Activated B cell treated with CpG ODN at 0.5 μM for 24 hours (primary cell): ENCODE results near the gene WIPF2. TPM values are rescaled to one million over a fixed set of nuclear protein-coding genes. Genes with fewer than 3 reads are reported as not detected.

Source experiments
- ATAC-seq: fragments of 200-7000 bp; cut with Tn5 transposase; one replicate; pipeline ENCODE4 v1.10.0; 2021; ENCODE audit warnings: low read depth, mild to moderate bottlenecking, moderate library complexity
- CTCF ChIA-PET: fragments of 350-600 bp; sonication (Branson Sonifier 250); formaldehyde crosslinking; loops from one replicate; lab custom pipeline; 2021; ENCODE audit warnings: antibody characterized with exemption; lab: Charles Lee
- POLR2A ChIA-PET: fragments of 350-600 bp; sonication (Branson Sonifier 250); formaldehyde crosslinking; loops from one replicate; lab custom pipeline; 2021; ENCODE audit warnings: antibody characterized with exemption; lab: Charles Lee
- DNase-seq: peaks from one replicate; pipeline ENCODE4 v3.0.0; 2022
- H3K27ac Mint-ChIP-seq: one replicate; pipeline ENCODE4 v1.8.0; 2020; ENCODE audit warnings: mixed read lengths
- H3K27me3 Mint-ChIP-seq: one replicate; pipeline ENCODE4 v1.8.0; 2021; ENCODE audit warnings: mixed read lengths
- H3K36me3 Mint-ChIP-seq: one replicate; pipeline ENCODE4 v1.8.0; 2021; ENCODE audit warnings: low read depth, mixed read lengths
- H3K4me1 Mint-ChIP-seq: one replicate; pipeline ENCODE4 v1.8.0; 2021; ENCODE audit warnings: mixed read lengths
- H3K4me3 Mint-ChIP-seq: one replicate; pipeline ENCODE4 v1.8.0; 2020; ENCODE audit warnings: mild to moderate bottlenecking, mixed read lengths
- H3K9me3 Mint-ChIP-seq: one replicate; pipeline ENCODE4 v1.8.0; 2020; ENCODE audit warnings: mixed read lengths
- CTCF ChIP-seq: fragments of 200-600 bp; IDR thresholded peaks from one replicate; pipeline ENCODE4 v1.8.0; 2022; ENCODE audit warnings: antibody characterized with exemption, mild to moderate bottlenecking
- intact Hi-C: fragments of 100-400 bp; cut with micrococcal nuclease; formaldehyde crosslinking; loops from one replicate; pipeline ENCODE4 v1.15.1; 2024
- total RNA-seq: library from RNA; stranded (reverse); gene quantifications from 2 replicates; pipeline ENCODE4 v1.2.3, GENCODE V29; 2022

The WIPF2 gene
- total RNA-seq, 1 donor from 2014 or later = 32.9 TPM

GRCh38 chr17:40321961-40322357 is 102.9 kb downstream of the WIPF2 start:
- POLR2A ChIA-PET = interaction anchor here (1.1 to 7.4 kb wide), 11 partner anchors 9 to 1367 kb away, joined by 3 to 154 read pairs (median 8); partner anchors contain the start of genes CCR7, EIF1 and RARA
- intact Hi-C loops = loop anchor here (1.0 to 10.0 kb wide), 7 partner anchors 8 to 1354 kb away; no protein-coding TSS in a partner anchor
- no peak for ATAC-seq
- H3K9me3 Mint-ChIP-seq = no peaks in the 10 kb centered on the region
- peak overlapping the region; percentile 98 for H3K27ac Mint-ChIP-seq
- H3K36me3 Mint-ChIP-seq = peaks cover 18% of the 10 kb centered on the region
- DNase-seq = no peak
- H3K4me1 Mint-ChIP-seq = peaks cover 92% of the 10 kb centered on the region
- no peak for TF ChIP-seq CTCF
- no peaks in the 10 kb centered on the region for H3K27me3 Mint-ChIP-seq
- CTCF ChIA-PET = interaction anchor here (1.3 kb wide), 1 partner anchor 19 kb away, joined by 3 read pairs; no protein-coding TSS in a partner anchor
- peak overlapping the region; percentile 93 for H3K4me3 Mint-ChIP-seq

- CTCF ChIA-PET = interaction anchor here (0.8 to 1.6 kb wide), 4 partner anchors 18 to 35 kb away, joined by 3 to 4 read pairs (median 3); no protein-coding TSS in a partner anchor
- intact Hi-C loops = loop anchor here (1.0 to 10.0 kb wide), 8 partner anchors 8 to 1354 kb away; no protein-coding TSS in a partner anchor
- Mint-ChIP-seq H3K4me3 (peak overlapping the region; percentile 93), H3K9me3 (no peaks in the 10 kb centered on the region), H3K4me1 (peaks cover 92% of the 10 kb centered on the region), H3K27me3 (no peaks in the 10 kb centered on the region), H3K27ac (peak overlapping the region; percentile 98), H3K36me3 (peaks cover 18% of the 10 kb centered on the region)
- ATAC-seq (peak; percentile 49), DNase-seq (peak; percentile 83)
- POLR2A ChIA-PET = interaction anchor here (0.7 to 7.4 kb wide), 15 partner anchors 9 to 1965 kb away, joined by 3 to 154 read pairs (median 5); partner anchors contain the start of genes CCR7, EIF1 and RARA
- no peak for TF ChIP-seq CTCF
These were observed 103.5 kb downstream of the WIPF2 start for GRCh38 chr17:40322358-40323315.

- ChIA-PET POLR2A (interaction anchor here (0.7 to 7.4 kb wide), 24 partner anchors 8 to 1964 kb away, joined by 3 to 154 read pairs (median 4); partner anchors contain the start of genes CCR7, EIF1, NR1D1 and RARA), CTCF (interaction anchor here (0.6 to 5.4 kb wide), 5 partner anchors 12 to 34 kb away, joined by 3 to 53 read pairs (median 4); no protein-coding TSS in a partner anchor)
- peak; percentile 40 for ATAC-seq
- intact Hi-C loops = loop anchor here (1.0 to 10.0 kb wide), 6 partner anchors 21 to 1343 kb away; no protein-coding TSS in a partner anchor
- no peak for TF ChIP-seq CTCF
- DNase-seq = peak; percentile 72
- Mint-ChIP-seq H3K9me3 (no peaks in the 10 kb centered on the region), H3K4me3 (peak overlapping the region; percentile 93), H3K4me1 (peaks cover 98% of the 10 kb centered on the region), H3K36me3 (peaks cover 16% of the 10 kb centered on the region), H3K27me3 (no peaks in the 10 kb centered on the region), H3K27ac (peak overlapping the region; percentile 98)
These were observed 104.6 kb downstream of the WIPF2 start for GRCh38 chr17:40323391-40324381.

- Mint-ChIP-seq H3K27me3 (no peaks in the 10 kb centered on the region), H3K4me3 (peak overlapping the region; percentile 93), H3K9me3 (no peaks in the 10 kb centered on the region), H3K36me3 (peaks cover 12% of the 10 kb centered on the region), H3K27ac (peak overlapping the region; percentile 98), H3K4me1 (peaks cover 97% of the 10 kb centered on the region)
- ChIA-PET POLR2A (interaction anchor here (0.5 to 7.4 kb wide), 19 partner anchors 9 to 1363 kb away, joined by 3 to 154 read pairs (median 4); partner anchors contain the start of genes CASC3, CCR7, EIF1 and RARA), CTCF (interaction anchor here (0.9 to 5.4 kb wide), 9 partner anchors 8 to 34 kb away, joined by 3 to 53 read pairs (median 3); no protein-coding TSS in a partner anchor)
- TF ChIP-seq CTCF = no peak
- ATAC-seq (no peak), DNase-seq (no peak)
- intact Hi-C loops = loop anchor here (1.0 to 10.0 kb wide), 3 partner anchors 11 to 571 kb away; no protein-coding TSS in a partner anchor
These were observed 106.3 kb downstream of the WIPF2 start for GRCh38 chr17:40325156-40326013.
